ENCODE results near the gene DNAH2.

Gene DNAH2

GRCh38 chr17:7703584-7704479 is 13.7 kb upstream of the DNAH2 start:
- DNase-seq (ENCODE audit: low spot score): no peak
- FAIRE-seq: no peak

GRCh38 chr17:7704601-7705268 is 12.8 kb upstream of the DNAH2 start, which contains the start of gene EFNB3:
EFNB3 (plus strand) TSS chr17:7705202; CDS start chr17:7705599, 397 bp downstream.
- FAIRE-seq: no peak
- DNase-seq (ENCODE audit: low spot score): no peak

GRCh38 chr17:7705269-7706255 is 12.0 kb upstream of the DNAH2 start:
- FAIRE-seq: no peak
- DNase-seq (ENCODE audit: low spot score): no peak

- DNase-seq (ENCODE audit: low spot score) (no peak), FAIRE-seq (no peak)
Measured at GRCh38 chr17:7706631-7707354, 10.8 kb upstream of the DNAH2 start.

- FAIRE-seq (no peak), DNase-seq (ENCODE audit: low spot score) (no peak)
Measured at GRCh38 chr17:7707446-7707845, 10.1 kb upstream of the DNAH2 start.

- DNase-seq (ENCODE audit: low spot score): no peak
- FAIRE-seq: no peak
Measured at GRCh38 chr17:7707858-7708750, 9.4 kb upstream of the DNAH2 start.

GRCh38 chr17:7709031-7709430 is 8.5 kb upstream of the DNAH2 start:
- DNase-seq (ENCODE audit: low spot score): no peak
- FAIRE-seq: no peak

- DNase-seq (ENCODE audit: low spot score): no peak
- FAIRE-seq: no peak
Measured at GRCh38 chr17:7710301-7710700, 7.2 kb upstream of the DNAH2 start.

GRCh38 chr17:7711051-7711755 is 6.3 kb upstream of the DNAH2 start:
- DNase-seq (ENCODE audit: low spot score): no peak
- no peak for FAIRE-seq

- FAIRE-seq (no peak), DNase-seq (ENCODE audit: low spot score) (no peak)
Measured at GRCh38 chr17:7712111-7712771, 5.3 kb upstream of the DNAH2 start.

GRCh38 chr17:7713782-7714181 is 3.8 kb upstream of the DNAH2 start:
- FAIRE-seq (no peak), DNase-seq (ENCODE audit: low spot score) (no peak)

GRCh38 chr17:7714721-7715594 is 2.6 kb upstream of the DNAH2 start:
- DNase-seq (ENCODE audit: low spot score) (no peak), FAIRE-seq (no peak)

GRCh38 chr17:7715936-7716886 is 1.3 kb upstream of the DNAH2 start:
- no peak for FAIRE-seq

GRCh38 chr17:7717756-7718350 is 309 bp downstream of the DNAH2 start:
- FAIRE-seq (no peak), DNase-seq (ENCODE audit: low spot score) (no peak)

More at GRCh38 chr17:7715936-7716886, 1.3 kb upstream of the DNAH2 start:
- no peak for DNase-seq (ENCODE audit: low spot score)

- DNase-seq (ENCODE audit: low spot score) (no peak), FAIRE-seq (no peak)
Measured at GRCh38 chr17:7719661-7720060, 2.1 kb downstream of the DNAH2 start.

GRCh38 chr17:7720125-7720524 is 2.6 kb downstream of the DNAH2 start:
- no peak for FAIRE-seq
- no peak for DNase-seq (ENCODE audit: low spot score)
